Body of pancreas (tissue), 4 donors: ENCODE results near the gene LRIG1.

Source experiments
- CTCF ChIP-seq, 7 experiments: fragments of 450-650 bp in 4 of 7; fragments of 200-600 bp in 3 of 7; sonication (generic) in 3 of 7; IDR thresholded peaks; one replicate each; pipeline ENCODE4 v1.5.1; 2016 to 2019; ENCODE audit warnings: antibody characterized with exemption in 7 of 7
- POLR2A ChIP-seq, 3 donors: fragments of 450-650 bp; IDR thresholded peaks; one replicate each; pipeline ENCODE4 v1.6.1; 2016; ENCODE audit warnings: antibody characterized with exemption in 3 of 3, mild to moderate bottlenecking in 2 of 3

- TF ChIP-seq CTCF (IDR thresholded peaks at IDR 0.05), result no peak
- no peak for TF ChIP-seq POLR2A (IDR thresholded peaks at IDR 0.05)
Observed at GRCh38 chr3:66377800-66378199, 123.0 kb downstream of the LRIG1 start.
